HG03025 (cell line): ENCODE data around the gene MRM2.

ENCODE experiments used
- ATAC-seq: cut with Tn5 transposase; IDR thresholded peaks from one replicate; pipeline ENCODE4 v1.9.1; 2021; ENCODE audit warnings: mild to moderate bottlenecking, moderate library complexity; ENCODE audit not compliant: unreplicated experiment, low FRiP score

The MRM2 gene

GRCh38 chr7:2225336-2225735, 16.7 kb downstream of the MRM2 start:
- no peak for ATAC-seq

DNA sequence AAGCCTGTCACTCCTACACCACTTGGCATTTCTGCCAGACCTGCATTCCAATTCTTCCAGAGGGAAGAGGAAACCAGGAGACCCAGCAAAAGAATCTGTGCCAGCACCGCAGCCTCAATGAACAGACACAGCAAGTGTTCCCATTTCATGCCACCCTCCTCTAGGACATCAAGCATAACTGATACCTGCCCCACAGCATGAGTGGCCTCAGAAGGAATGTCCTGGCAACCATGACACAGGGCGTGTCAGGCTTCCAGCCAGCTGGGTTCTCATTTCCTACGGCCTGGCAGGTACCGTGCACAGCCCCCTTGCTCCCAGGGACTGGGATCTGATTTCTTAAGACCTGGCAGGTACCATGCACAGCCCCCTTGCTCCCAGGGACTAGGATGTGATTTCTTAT, 17.1 kb downstream of the MRM2 start:
- no peak for ATAC-seq

GRCh38 chr7:2224491-2224928, 17.5 kb downstream of the MRM2 start:
- no peak for ATAC-seq

DNA sequence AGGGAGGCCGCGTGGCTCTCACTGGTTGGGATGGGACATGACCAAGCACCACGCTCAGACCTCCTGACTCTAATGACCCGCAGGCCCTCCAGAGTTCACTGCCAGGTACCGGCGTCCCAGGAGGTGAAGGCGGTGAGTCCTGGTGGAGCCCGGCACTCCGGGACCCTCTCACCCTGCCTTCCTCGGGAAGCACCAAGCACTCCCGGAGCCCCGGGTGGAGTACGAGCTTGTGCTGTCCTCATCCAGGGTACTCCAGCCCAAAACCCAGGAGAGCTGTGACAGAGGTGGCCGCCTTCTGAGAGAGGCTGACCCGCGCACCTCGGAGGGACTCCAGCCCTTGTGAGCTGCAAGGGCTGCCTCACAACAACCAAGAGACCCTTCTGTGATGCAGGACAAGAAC, 18.7 kb downstream of the MRM2 start:
- ATAC-seq, result no peak

DNA sequence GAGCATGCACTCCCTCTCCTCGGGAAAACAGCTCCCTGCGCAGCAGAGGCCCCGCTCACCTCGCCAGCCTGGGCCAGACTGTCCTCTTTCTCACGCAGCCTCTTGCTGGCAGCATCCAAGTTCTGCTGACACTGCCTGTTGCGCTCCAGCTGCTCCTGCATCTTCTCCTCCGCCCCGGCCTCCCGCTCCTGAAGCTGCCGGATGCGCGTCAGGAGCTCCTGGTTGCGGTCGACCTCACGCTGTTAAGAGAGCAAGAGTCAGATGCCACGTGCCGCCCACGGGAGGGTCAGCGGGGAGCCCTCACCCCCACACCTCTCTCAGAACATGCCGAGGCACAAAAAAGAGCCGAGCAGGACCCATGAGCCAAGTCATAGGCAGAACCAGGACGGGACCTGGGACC, 19.5 kb downstream of the MRM2 start:
- no peak for ATAC-seq

GRCh38 chr7:2220954-2221353, 21.1 kb downstream of the MRM2 start:
- ATAC-seq, result no peak

DNA sequence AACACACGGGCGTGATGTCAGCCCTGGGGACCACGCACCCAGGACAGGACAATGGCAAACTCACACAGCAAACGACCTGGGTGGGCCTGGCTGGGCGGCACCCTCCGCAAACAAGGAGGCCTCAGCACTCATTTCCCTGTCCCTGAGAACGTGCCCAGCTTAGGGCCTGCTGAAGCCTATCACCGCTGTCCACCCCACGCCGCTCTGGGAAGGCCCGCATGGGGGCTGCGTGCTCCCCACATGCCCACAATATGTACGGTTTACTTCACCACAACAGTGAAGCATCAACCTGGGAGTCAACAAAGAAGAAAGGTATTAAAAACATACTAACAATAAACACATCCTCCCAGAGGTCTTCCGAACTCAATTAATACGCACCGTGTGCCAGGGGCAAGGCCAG, 21.5 kb downstream of the MRM2 start:
- no peak for ATAC-seq

DNA sequence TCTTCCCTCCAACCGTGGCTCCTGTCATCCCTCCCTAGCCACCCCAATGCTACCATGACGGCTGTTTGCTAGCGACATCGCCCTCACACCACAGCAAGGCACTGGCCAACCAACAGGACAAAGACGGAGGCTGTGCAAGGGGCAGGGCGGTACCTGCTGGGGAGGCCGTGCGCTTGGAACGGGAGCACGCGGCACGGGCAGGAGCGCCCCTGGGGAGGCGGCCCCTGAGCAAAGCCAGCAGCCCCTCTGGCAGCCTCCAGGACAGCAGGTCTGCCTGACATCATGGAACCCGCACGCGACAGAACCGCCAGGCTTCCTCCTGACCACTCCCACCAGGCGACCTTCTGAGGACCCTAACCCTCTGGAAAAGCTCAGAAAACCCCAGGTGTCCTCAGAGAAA, 22.0 kb downstream of the MRM2 start:
- no peak for ATAC-seq

- ATAC-seq, result no peak
Observed at GRCh38 chr7:2219606-2220005, 22.4 kb downstream of the MRM2 start.

DNA sequence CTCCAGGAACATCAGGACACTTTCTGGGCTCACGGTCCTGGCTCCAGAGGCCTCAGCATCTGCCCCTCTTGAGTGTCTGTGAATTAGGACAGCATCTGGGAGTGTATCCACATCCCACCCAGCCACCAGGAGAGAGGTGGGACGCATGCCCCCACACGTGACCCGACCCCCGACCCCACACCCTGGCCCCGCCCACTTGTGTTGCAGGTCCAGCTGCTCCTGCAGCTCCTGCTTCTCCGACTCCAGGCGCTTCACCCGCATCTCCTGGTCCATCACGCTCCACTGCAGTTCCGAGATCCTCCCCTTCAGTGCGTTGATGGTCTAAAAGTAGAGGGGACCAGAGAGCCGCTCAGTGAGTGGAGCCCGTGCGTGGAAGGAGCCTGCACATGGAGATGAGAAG, 22.9 kb downstream of the MRM2 start:
- ATAC-seq, result no peak

GRCh38 chr7:2218444-2218785, 23.6 kb downstream of the MRM2 start:
- no peak for ATAC-seq

GRCh38 chr7:2217716-2218443, 24.1 kb downstream of the MRM2 start:
- no peak for ATAC-seq

DNA sequence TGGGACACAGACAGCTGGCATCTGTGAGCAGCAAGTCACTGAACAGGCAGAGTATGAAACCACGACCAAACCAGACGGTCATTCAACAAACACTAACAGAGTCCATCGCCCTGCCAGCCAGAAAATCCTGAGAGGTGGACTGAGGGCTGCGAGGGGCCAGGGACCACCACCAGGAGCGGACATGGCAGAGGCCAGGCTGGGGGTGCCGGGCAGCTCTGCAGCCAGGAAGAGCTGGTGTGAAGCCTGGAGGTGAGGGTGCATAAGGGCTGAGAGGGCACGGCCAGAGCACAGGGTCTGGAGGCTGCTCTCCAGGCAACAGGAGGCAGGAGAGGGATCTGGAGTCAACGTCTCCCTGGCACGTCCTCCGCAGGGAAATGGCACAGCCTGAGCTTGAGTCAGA, 24.8 kb downstream of the MRM2 start:
- no peak for ATAC-seq

DNA sequence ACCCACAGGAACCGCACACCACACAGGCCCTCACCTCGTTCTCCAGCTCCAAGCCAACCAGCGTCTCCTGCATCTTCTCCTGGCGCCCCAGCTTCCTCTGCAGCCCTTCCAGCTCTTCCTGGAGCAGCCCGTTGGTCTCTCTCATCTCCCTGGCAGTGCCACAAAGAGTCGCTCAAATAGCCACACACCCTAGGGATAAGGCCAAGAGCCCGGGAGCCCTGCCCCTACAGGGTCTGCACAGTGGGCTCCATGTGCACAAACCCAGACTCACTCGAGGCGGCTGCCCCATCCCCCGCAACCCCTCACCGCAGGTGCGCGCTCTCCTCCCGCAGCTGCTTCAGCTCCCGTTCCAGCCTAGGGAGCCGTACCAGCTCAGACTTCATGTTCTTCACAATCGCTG, 26.2 kb downstream of the MRM2 start:
- no peak for ATAC-seq

DNA sequence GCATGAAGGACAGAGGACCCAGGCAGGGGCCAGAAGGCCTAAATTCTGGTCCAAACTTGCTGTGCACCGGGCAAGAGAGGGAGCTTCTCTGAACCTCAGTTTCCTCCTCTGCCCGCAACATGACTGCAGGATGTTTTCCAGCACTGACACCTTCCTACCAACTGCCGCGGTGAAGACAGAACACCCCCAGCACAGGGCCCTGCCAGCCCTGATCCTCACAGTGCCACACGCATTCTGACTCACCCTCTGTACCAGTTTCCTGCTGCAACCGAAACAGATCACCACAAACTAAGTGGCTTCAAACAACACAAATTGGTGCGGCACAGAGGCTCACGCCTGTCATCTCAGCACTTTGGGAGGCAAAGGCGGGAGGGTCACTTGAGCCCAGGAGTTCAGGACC, 27.4 kb downstream of the MRM2 start:
- no peak for ATAC-seq

DNA sequence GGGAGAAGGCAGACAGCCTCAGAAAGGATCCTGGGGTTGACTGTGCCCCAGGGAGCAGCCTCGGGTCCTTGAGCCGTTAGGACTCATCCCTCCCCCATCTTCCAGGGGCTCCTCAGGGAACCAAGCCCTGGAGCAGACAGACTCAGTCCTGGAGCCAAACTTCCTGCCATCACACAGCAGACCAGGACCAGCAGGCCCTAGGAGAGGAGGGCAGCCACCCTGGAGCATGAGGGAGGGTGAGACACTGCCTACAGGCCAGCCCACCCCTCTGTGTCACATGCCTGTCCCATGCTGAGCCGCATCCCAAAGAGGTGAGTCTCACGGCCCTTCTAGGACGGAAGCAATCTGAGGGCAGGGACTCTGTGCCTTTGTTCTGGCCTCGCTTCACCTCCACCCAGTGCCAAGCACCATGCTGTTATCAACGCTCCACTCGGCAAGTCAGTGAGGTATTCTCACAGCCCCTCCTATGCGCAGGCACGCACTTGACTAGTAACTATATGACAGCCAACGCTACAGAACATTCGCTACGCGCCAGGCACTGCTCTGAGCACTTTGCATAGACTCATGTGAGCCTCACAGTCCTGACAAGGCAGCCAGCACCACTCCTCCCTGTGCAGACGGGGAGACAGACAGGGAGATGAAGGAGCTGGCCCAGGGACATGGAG, 28.3 kb downstream of the MRM2 start:
- no peak for ATAC-seq

DNA sequence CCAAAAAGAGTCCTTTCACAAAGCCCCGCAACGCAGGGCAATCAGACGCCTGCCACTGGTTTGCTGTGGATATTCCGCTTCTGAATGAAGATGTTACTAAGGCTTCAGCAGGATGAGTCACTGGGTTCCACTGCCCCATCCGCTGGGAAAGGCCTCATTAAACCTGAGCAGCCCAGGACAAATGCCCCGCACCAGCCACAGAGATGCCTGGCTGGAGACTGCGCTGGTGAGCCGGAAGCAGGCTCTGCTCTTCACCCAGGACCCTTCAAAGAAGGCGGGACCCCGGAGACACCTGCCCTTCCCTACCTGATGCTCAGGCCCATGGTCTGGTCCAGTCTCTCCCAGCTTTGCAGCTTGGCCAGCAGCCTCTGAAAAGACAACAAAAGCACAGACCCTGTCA, 29.1 kb downstream of the MRM2 start:
- no peak for ATAC-seq

DNA sequence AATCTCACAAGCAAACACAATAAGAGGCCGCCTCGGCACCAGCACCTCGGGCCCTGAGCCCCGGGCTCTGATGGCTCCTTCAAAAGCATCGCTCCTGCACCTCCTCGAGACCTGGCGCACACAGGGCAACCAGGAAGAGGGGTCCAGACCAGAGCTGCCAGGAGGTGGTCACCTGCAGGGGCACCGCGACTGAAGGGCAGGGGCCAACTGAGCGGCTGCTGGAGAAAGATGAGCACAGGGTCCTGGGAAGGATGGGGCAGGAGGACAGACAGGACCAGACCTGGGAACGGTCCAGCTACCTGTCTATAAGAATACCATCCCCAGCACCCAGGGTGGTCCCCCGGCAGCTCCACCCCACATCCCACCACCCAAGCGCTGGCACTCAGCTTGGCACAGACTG, 30.1 kb downstream of the MRM2 start:
- ATAC-seq, result no peak

DNA sequence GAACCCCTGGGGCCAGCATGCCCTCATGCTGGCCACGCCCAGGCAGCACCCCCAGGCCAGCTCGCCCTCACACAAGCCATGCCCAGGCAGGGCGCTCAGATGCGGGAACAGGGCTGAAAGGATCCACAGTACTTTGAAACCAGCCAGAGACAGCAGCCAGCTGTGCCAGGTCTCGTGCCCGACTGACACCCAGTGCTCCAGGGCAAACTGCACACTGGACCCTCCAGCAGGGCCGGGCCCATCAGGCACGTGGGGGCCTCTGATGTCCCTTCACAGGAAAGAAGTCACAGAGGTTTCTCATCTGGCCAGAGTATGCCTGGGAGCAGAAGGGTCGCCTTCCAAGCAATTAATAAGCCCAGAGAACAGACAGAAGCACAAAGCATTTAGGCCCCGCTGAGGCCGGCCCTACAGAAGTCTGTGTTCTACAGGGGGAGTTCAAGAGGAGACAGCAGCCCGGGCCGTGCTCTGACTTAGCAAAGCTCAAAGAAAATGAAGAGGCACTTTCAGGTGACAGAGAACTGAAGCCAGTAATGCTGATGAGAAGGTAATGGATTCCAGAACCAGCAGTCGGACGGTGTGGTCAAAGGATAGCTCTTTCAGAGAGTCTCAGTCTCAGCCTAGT, 30.6 kb downstream of the MRM2 start:
- ATAC-seq, result no peak

DNA sequence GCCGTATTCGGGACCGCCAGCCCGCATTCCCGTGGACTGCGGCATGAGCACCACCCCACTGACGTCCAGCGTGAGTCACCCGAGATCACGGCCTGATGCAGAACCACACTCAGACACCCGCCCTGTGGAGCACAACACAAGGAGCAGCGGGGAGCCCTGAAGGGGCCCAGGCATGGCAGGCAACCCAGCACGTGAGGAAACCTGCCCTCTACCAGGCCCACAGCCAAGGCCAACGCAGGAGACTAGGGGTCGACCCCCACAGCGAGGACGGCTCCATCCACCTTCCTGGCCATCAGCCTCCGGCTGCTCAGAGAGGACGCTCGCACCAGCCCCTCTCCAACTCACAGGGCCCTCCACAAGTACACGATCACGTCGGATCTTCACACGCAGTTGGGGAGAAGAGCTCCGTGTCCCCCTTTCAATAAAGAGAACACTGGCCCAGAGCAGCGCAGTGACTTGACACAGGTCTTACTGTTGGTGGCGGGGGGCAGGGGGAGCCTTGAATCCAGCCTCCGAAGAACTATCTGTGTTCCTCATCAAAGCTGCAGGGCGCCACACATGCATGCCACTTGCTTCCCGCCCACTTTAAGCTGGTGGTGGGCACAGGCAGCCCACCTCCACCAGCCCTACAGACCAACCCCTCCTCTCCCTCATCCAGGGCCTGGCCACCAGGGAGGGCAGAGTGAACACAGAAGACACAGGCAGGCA, 31.3 kb downstream of the MRM2 start:
- ATAC-seq, result no peak

DNA sequence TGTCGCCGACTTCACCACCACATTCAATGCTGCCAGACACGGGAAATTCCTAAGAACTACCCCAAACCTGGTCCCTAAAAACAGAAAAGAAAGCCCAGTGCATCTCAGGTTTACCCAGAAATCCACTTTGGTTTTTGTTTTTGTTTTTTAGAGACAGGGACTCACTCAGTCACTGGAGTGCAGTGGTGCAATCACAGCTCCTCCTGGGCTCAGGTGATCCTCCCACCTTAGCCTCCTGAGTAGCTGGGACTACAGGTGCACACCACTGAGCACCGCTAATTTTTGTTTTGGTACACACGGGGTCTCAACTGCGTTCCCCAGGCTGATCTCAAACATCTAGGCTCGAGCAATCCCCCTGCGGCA, 32.1 kb downstream of the MRM2 start:
- no peak for ATAC-seq
